Activated CD4-positive, alpha-beta memory T cell treated with anti-CD3 and anti-CD28 coated beads, Interleukin-2, amount 10 ng/mL, durations not matched to agents 7 days and 5 days (primary cell): Measurements from ENCODE around the gene DNAJC13. TPM values are rescaled to one million over a fixed set of nuclear protein-coding genes. Genes with fewer than 3 reads are reported as not detected.
"Not testable (repeated sequence)": the region's sequence is repeated elsewhere in the genome, so short reads cannot be mapped to it uniquely, and the experiment has no call there.

Experiments used
- CTCF ChIA-PET: fragments of 350-600 bp; sonication (Branson Sonifier 250); formaldehyde crosslinking; loops from one replicate; lab custom pipeline; 2021; ENCODE audit warnings: antibody characterized with exemption, inconsistent platforms; lab: Charles Lee
- POLR2A ChIA-PET: fragments of 350-600 bp; sonication (Branson Sonifier 250); formaldehyde crosslinking; loops from one replicate; lab custom pipeline; 2021; ENCODE audit warnings: antibody characterized with exemption; lab: Charles Lee
- DNase-seq: peaks from one replicate; pipeline ENCODE4 v3.0.0-alpha.2; 2020
- H3K27ac Mint-ChIP-seq: one replicate; pipeline ENCODE4 v1.8.0; 2021; ENCODE audit warnings: mild to moderate bottlenecking, mixed read lengths
- H3K27me3 Mint-ChIP-seq: one replicate; pipeline ENCODE4 v1.8.0; 2021; ENCODE audit warnings: mixed read lengths
- H3K36me3 Mint-ChIP-seq: one replicate; pipeline ENCODE4 v1.8.0; 2021; ENCODE audit warnings: low read depth, mixed read lengths
- H3K4me1 Mint-ChIP-seq: one replicate; pipeline ENCODE4 v1.8.0; 2021; ENCODE audit warnings: mixed read lengths
- H3K4me3 Mint-ChIP-seq: one replicate; pipeline ENCODE4 v1.8.0; 2021; ENCODE audit warnings: mild to moderate bottlenecking, mixed read lengths
- H3K9me3 Mint-ChIP-seq: one replicate; pipeline ENCODE4 v1.8.0; 2021; ENCODE audit warnings: mixed read lengths
- total RNA-seq, 2 experiments: library from RNA; stranded (reverse); gene quantifications; one replicate each; pipeline ENCODE4 v1.2.3, GENCODE V29; 2021

Gene DNAJC13
- total RNA-seq, 2 experiments from 2014 or later = 31.0 to 36.7 TPM

GRCh38 chr3:132556036-132556386 is 138.7 kb downstream of the DNAJC13 start:
- POLR2A ChIA-PET, H3K27me3 Mint-ChIP-seq, H3K4me3 Mint-ChIP-seq, H3K4me1 Mint-ChIP-seq, H3K36me3 Mint-ChIP-seq, H3K27ac Mint-ChIP-seq, CTCF ChIA-PET, H3K9me3 Mint-ChIP-seq, DNase-seq: not testable (repeated sequence)

- ChIA-PET POLR2A (no interaction called here), CTCF (interaction anchor here (1.1 kb wide), 1 partner anchor 86 kb away, joined by 4 read pairs; no protein-coding TSS in a partner anchor)
- no peak overlapping the region for H3K27ac Mint-ChIP-seq
These were observed 139.3 kb downstream of the DNAJC13 start for GRCh38 chr3:132556508-132557159.

GRCh38 chr3:132561003-132561402 is 143.7 kb downstream of the DNAJC13 start:
- Mint-ChIP-seq H3K27ac (no peak overlapping the region), H3K4me3 (no peak overlapping the region), H3K9me3 (no peaks in the 10 kb centered on the region), H3K27me3 (no peaks in the 10 kb centered on the region), H3K4me1 (no peaks in the 10 kb centered on the region), H3K36me3 (peaks cover 3% of the 10 kb centered on the region)
- no peak for DNase-seq
- POLR2A ChIA-PET = no interaction called here
- CTCF ChIA-PET = no interaction called here

More at GRCh38 chr3:132556508-132557159, 139.3 kb downstream of the DNAJC13 start:
- no peaks in the 10 kb centered on the region for H3K27me3 Mint-ChIP-seq
- no peak overlapping the region for H3K4me3 Mint-ChIP-seq
- no peaks in the 10 kb centered on the region for H3K4me1 Mint-ChIP-seq
- no peaks in the 10 kb centered on the region for H3K36me3 Mint-ChIP-seq
- no peaks in the 10 kb centered on the region for H3K9me3 Mint-ChIP-seq
- no peak for DNase-seq

- no peaks in the 10 kb centered on the region for H3K27me3 Mint-ChIP-seq
- H3K9me3 Mint-ChIP-seq = no peaks in the 10 kb centered on the region
- H3K27ac Mint-ChIP-seq = no peak overlapping the region
- no peak overlapping the region for H3K4me3 Mint-ChIP-seq
- CTCF ChIA-PET = no interaction called here
- peaks cover 3% of the 10 kb centered on the region for H3K36me3 Mint-ChIP-seq
- no peak for DNase-seq
- H3K4me1 Mint-ChIP-seq = peaks cover 2% of the 10 kb centered on the region
- POLR2A ChIA-PET = no interaction called here
These were observed 146.2 kb downstream of the DNAJC13 start for GRCh38 chr3:132563420-132564069.

GRCh38 chr3:132564070-132564465 is 146.8 kb downstream of the DNAJC13 start:
- Mint-ChIP-seq H3K4me1 (peaks cover 7% of the 10 kb centered on the region), H3K27ac (no peak overlapping the region), H3K9me3 (no peaks in the 10 kb centered on the region), H3K27me3 (no peaks in the 10 kb centered on the region), H3K4me3 (no peak overlapping the region), H3K36me3 (peaks cover 3% of the 10 kb centered on the region)
- DNase-seq = no peak
- ChIA-PET POLR2A (no interaction called here), CTCF (no interaction called here)

GRCh38 chr3:132568422-132568821 is 151.1 kb downstream of the DNAJC13 start:
- H3K36me3 Mint-ChIP-seq = peaks cover 25% of the 10 kb centered on the region
- H3K27ac Mint-ChIP-seq = no peak overlapping the region
- no peak for DNase-seq
- H3K27me3 Mint-ChIP-seq = no peaks in the 10 kb centered on the region
- no peaks in the 10 kb centered on the region for H3K9me3 Mint-ChIP-seq
- no peak overlapping the region for H3K4me3 Mint-ChIP-seq
- peaks cover 14% of the 10 kb centered on the region for H3K4me1 Mint-ChIP-seq
- POLR2A ChIA-PET = no interaction called here
- CTCF ChIA-PET = interaction anchor here (2.0 kb wide), 1 partner anchor 32 kb away, joined by 5 read pairs; no protein-coding TSS in a partner anchor

GRCh38 chr3:132569153-132569552 is 151.9 kb downstream of the DNAJC13 start:
- H3K9me3 Mint-ChIP-seq = no peaks in the 10 kb centered on the region
- H3K36me3 Mint-ChIP-seq = peaks cover 25% of the 10 kb centered on the region
- ChIA-PET POLR2A (no interaction called here), CTCF (interaction anchor here (2.0 kb wide), 1 partner anchor 33 kb away, joined by 5 read pairs; no protein-coding TSS in a partner anchor)
- no peak for DNase-seq
- no peaks in the 10 kb centered on the region for H3K27me3 Mint-ChIP-seq
- peaks cover 14% of the 10 kb centered on the region for H3K4me1 Mint-ChIP-seq
- no peak overlapping the region for H3K4me3 Mint-ChIP-seq
- no peak overlapping the region for H3K27ac Mint-ChIP-seq

GRCh38 chr3:132569580-132569979 is 152.3 kb downstream of the DNAJC13 start:
- POLR2A ChIA-PET = no interaction called here
- no peak overlapping the region for H3K27ac Mint-ChIP-seq
- no peak overlapping the region for H3K4me3 Mint-ChIP-seq
- no peaks in the 10 kb centered on the region for H3K9me3 Mint-ChIP-seq
- peaks cover 25% of the 10 kb centered on the region for H3K36me3 Mint-ChIP-seq
- no peak for DNase-seq
- H3K4me1 Mint-ChIP-seq = peaks cover 14% of the 10 kb centered on the region
- H3K27me3 Mint-ChIP-seq = no peaks in the 10 kb centered on the region
- CTCF ChIA-PET = no interaction called here

- no peak overlapping the region for H3K4me3 Mint-ChIP-seq
- peaks cover 14% of the 10 kb centered on the region for H3K4me1 Mint-ChIP-seq
- CTCF ChIA-PET = no interaction called here
- H3K36me3 Mint-ChIP-seq = peaks cover 23% of the 10 kb centered on the region
- H3K9me3 Mint-ChIP-seq = no peaks in the 10 kb centered on the region
- no peaks in the 10 kb centered on the region for H3K27me3 Mint-ChIP-seq
- no peak for DNase-seq
- POLR2A ChIA-PET = no interaction called here
- H3K27ac Mint-ChIP-seq = no peak overlapping the region
These were observed 152.7 kb downstream of the DNAJC13 start for GRCh38 chr3:132570016-132570415.

- CTCF ChIA-PET = no interaction called here
- POLR2A ChIA-PET = interaction anchor here (0.6 kb wide), 1 partner anchor 170 kb away, joined by 3 read pairs; no protein-coding TSS in a partner anchor
- H3K4me3 Mint-ChIP-seq = no peak overlapping the region
These were observed 156.5 kb downstream of the DNAJC13 start for GRCh38 chr3:132573797-132574211.

GRCh38 chr3:132587401-132587800 is 170.1 kb downstream of the DNAJC13 start:
- ChIA-PET POLR2A (no interaction called here), CTCF (no interaction called here)
- H3K4me1 Mint-ChIP-seq = no peaks in the 10 kb centered on the region
- H3K4me3 Mint-ChIP-seq = no peak overlapping the region
- no peak for DNase-seq
- no peak overlapping the region for H3K27ac Mint-ChIP-seq
- H3K9me3 Mint-ChIP-seq = peaks cover 2% of the 10 kb centered on the region
- H3K36me3 Mint-ChIP-seq = peaks cover 4% of the 10 kb centered on the region
- H3K27me3 Mint-ChIP-seq = no peaks in the 10 kb centered on the region

More at GRCh38 chr3:132573797-132574211, 156.5 kb downstream of the DNAJC13 start:
- no peaks in the 10 kb centered on the region for H3K27me3 Mint-ChIP-seq
- H3K36me3 Mint-ChIP-seq = peaks cover 33% of the 10 kb centered on the region
- H3K9me3 Mint-ChIP-seq = no peaks in the 10 kb centered on the region
- no peak overlapping the region for H3K27ac Mint-ChIP-seq
- DNase-seq = no peak
- H3K4me1 Mint-ChIP-seq = peaks cover 10% of the 10 kb centered on the region
